ENCODE measurements around the gene CFAP210.

The CFAP210 gene

GRCh38 chr2:169664600-169664977, 29.6 kb downstream of the CFAP210 start:
- TF ChIP-seq TAF1 (IDR thresholded peaks at IDR 0.05; ENCODE audit: borderline replicate concordance, insufficient read depth, low read length) (no peak), SIN3A (IDR thresholded peaks at IDR 0.05; ENCODE audit: borderline replicate concordance, insufficient read depth, low read length) (no peak), FOXP2 (optimal IDR thresholded peaks at IDR 0.05; ENCODE audit: borderline replicate concordance, extremely low read depth, extremely low read length, insufficient read depth) (no peak), POLR2AphosphoS5 (IDR thresholded peaks at IDR 0.05; ENCODE audit: low read depth, low read length) (no peak), REST (IDR thresholded peaks at IDR 0.05; ENCODE audit: insufficient read depth in 1 of 2, low read depth in 2 of 2, low read length in 2 of 2) (no peak)

- no peak for TF ChIP-seq POLR2AphosphoS5 (IDR thresholded peaks at IDR 0.05; ENCODE audit: low read depth, low read length)
- TF ChIP-seq FOXP2 (optimal IDR thresholded peaks at IDR 0.05; ENCODE audit: borderline replicate concordance, extremely low read depth, extremely low read length, insufficient read depth): no peak
- TF ChIP-seq SIN3A (IDR thresholded peaks at IDR 0.05; ENCODE audit: borderline replicate concordance, insufficient read depth, low read length): no peak
- TF ChIP-seq TAF1 (IDR thresholded peaks at IDR 0.05; ENCODE audit: borderline replicate concordance, insufficient read depth, low read length): no peak
- TF ChIP-seq REST (IDR thresholded peaks at IDR 0.05; ENCODE audit: insufficient read depth in 1 of 2, low read depth in 2 of 2, low read length in 2 of 2): no peak
These were observed 31.0 kb downstream of the CFAP210 start for GRCh38 chr2:169663247-169663646.

GRCh38 chr2:169662744-169663143, 31.5 kb downstream of the CFAP210 start:
- TF ChIP-seq TAF1 (IDR thresholded peaks at IDR 0.05; ENCODE audit: borderline replicate concordance, insufficient read depth, low read length): no peak
- TF ChIP-seq POLR2AphosphoS5 (IDR thresholded peaks at IDR 0.05; ENCODE audit: low read depth, low read length): no peak
- TF ChIP-seq FOXP2 (optimal IDR thresholded peaks at IDR 0.05; ENCODE audit: borderline replicate concordance, extremely low read depth, extremely low read length, insufficient read depth): no peak
- TF ChIP-seq REST (IDR thresholded peaks at IDR 0.05; ENCODE audit: insufficient read depth in 1 of 2, low read depth in 2 of 2, low read length in 2 of 2): no peak
- no peak for TF ChIP-seq SIN3A (IDR thresholded peaks at IDR 0.05; ENCODE audit: borderline replicate concordance, insufficient read depth, low read length)

GRCh38 chr2:169661265-169661664, 32.9 kb downstream of the CFAP210 start:
- no peak for TF ChIP-seq REST (IDR thresholded peaks at IDR 0.05; ENCODE audit: insufficient read depth in 1 of 2, low read depth in 2 of 2, low read length in 2 of 2)
- no peak for TF ChIP-seq TAF1 (IDR thresholded peaks at IDR 0.05; ENCODE audit: borderline replicate concordance, insufficient read depth, low read length)
- no peak for TF ChIP-seq SIN3A (IDR thresholded peaks at IDR 0.05; ENCODE audit: borderline replicate concordance, insufficient read depth, low read length)
- TF ChIP-seq POLR2AphosphoS5 (IDR thresholded peaks at IDR 0.05; ENCODE audit: low read depth, low read length): no peak
- TF ChIP-seq FOXP2 (optimal IDR thresholded peaks at IDR 0.05; ENCODE audit: borderline replicate concordance, extremely low read depth, extremely low read length, insufficient read depth): no peak

- TF ChIP-seq SIN3A (IDR thresholded peaks at IDR 0.05; ENCODE audit: borderline replicate concordance, insufficient read depth, low read length): no peak
- TF ChIP-seq FOXP2 (optimal IDR thresholded peaks at IDR 0.05; ENCODE audit: borderline replicate concordance, extremely low read depth, extremely low read length, insufficient read depth): no peak
- no peak for TF ChIP-seq REST (IDR thresholded peaks at IDR 0.05; ENCODE audit: insufficient read depth in 1 of 2, low read depth in 2 of 2, low read length in 2 of 2)
- no peak for TF ChIP-seq POLR2AphosphoS5 (IDR thresholded peaks at IDR 0.05; ENCODE audit: low read depth, low read length)
- no peak for TF ChIP-seq TAF1 (IDR thresholded peaks at IDR 0.05; ENCODE audit: borderline replicate concordance, insufficient read depth, low read length)
These were observed 34.9 kb downstream of the CFAP210 start for GRCh38 chr2:169659320-169659719.
